SIG-M5 treated with dmso at 0.1 percent for 504 hours (cell line): ENCODE data around the gene LYPLAL1.
"Not testable (repeated sequence)": the region's sequence is repeated elsewhere in the genome, so short reads cannot be mapped to it uniquely, and the experiment has no call there.

Experiments
- DNase-seq: peaks from one replicate; lab custom pipeline; 2025; ENCODE audit not compliant: unreplicated experiment; lab: John Stamatoyannopoulos, UW

Gene LYPLAL1

GRCh38 chr1:219209578-219209977 is 35.9 kb downstream of the LYPLAL1 start:
- no peak for DNase-seq

GRCh38 chr1:219210067-219210466 is 36.4 kb downstream of the LYPLAL1 start:
- no peak for DNase-seq

GRCh38 chr1:219215477-219215876 is 41.8 kb downstream of the LYPLAL1 start:
- DNase-seq, result no peak

- no peak for DNase-seq
Measured at GRCh38 chr1:219220945-219221344, 47.3 kb downstream of the LYPLAL1 start.

GRCh38 chr1:219223496-219223895 is 49.8 kb downstream of the LYPLAL1 start:
- no peak for DNase-seq

- no peak for DNase-seq
Measured at GRCh38 chr1:219226196-219226595, 52.5 kb downstream of the LYPLAL1 start.

- DNase-seq, result peak; percentile 22
Measured at GRCh38 chr1:219227360-219228057, 53.8 kb downstream of the LYPLAL1 start.

- no peak for DNase-seq
Measured at GRCh38 chr1:219228058-219228419, 54.4 kb downstream of the LYPLAL1 start.

GRCh38 chr1:219232890-219233289 is 59.2 kb downstream of the LYPLAL1 start:
- DNase-seq, result no peak

GRCh38 chr1:219235903-219236481 is 62.3 kb downstream of the LYPLAL1 start:
- no peak for DNase-seq

- DNase-seq, result no peak
Measured at GRCh38 chr1:219236933-219237610, 63.4 kb downstream of the LYPLAL1 start.

GRCh38 chr1:219239518-219239917 is 65.8 kb downstream of the LYPLAL1 start:
- no peak for DNase-seq

- DNase-seq, result no peak
Measured at GRCh38 chr1:219244864-219245263, 71.2 kb downstream of the LYPLAL1 start.

GRCh38 chr1:219247441-219247840 is 73.8 kb downstream of the LYPLAL1 start:
- DNase-seq, result no peak

- not testable (repeated sequence) for DNase-seq
Measured at GRCh38 chr1:219250468-219250867, 76.8 kb downstream of the LYPLAL1 start.

- DNase-seq, result no peak
Measured at GRCh38 chr1:219257751-219258150, 84.1 kb downstream of the LYPLAL1 start.

- DNase-seq, result no peak
Measured at GRCh38 chr1:219261454-219261853, 87.8 kb downstream of the LYPLAL1 start.
